ENCODE data around the gene PLEKHG4B. TPM values are rescaled to one million over a fixed set of nuclear protein-coding genes. Genes with fewer than 3 reads are reported as not detected.

Gene PLEKHG4B, protein sequence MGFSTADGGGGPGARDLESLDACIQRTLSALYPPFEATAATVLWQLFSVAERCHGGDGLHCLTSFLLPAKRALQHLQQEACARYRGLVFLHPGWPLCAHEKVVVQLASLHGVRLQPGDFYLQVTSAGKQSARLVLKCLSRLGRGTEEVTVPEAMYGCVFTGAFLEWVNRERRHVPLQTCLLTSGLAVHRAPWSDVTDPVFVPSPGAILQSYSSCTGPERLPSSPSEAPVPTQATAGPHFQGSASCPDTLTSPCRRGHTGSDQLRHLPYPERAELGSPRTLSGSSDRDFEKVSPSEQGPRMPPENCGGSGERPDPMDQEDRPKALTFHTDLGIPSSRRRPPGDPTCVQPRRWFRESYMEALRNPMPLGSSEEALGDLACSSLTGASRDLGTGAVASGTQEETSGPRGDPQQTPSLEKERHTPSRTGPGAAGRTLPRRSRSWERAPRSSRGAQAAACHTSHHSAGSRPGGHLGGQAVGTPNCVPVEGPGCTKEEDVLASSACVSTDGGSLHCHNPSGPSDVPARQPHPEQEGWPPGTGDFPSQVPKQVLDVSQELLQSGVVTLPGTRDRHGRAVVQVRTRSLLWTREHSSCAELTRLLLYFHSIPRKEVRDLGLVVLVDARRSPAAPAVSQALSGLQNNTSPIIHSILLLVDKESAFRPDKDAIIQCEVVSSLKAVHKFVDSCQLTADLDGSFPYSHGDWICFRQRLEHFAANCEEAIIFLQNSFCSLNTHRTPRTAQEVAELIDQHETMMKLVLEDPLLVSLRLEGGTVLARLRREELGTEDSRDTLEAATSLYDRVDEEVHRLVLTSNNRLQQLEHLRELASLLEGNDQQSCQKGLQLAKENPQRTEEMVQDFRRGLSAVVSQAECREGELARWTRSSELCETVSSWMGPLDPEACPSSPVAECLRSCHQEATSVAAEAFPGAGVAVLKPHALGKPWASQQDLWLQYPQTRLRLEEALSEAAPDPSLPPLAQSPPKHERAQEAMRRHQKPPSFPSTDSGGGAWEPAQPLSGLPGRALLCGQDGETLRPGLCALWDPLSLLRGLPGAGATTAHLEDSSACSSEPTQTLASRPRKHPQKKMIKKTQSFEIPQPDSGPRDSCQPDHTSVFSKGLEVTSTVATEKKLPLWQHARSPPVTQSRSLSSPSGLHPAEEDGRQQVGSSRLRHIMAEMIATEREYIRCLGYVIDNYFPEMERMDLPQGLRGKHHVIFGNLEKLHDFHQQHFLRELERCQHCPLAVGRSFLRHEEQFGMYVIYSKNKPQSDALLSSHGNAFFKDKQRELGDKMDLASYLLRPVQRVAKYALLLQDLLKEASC (N-terminal part only)
- total RNA-seq (2022; extraction: Qiagen RNA extraction; ENCODE audit: low read depth) = 0.56 to 1.1 TPM (median 0.88 TPM) in 5 replicates

DNA sequence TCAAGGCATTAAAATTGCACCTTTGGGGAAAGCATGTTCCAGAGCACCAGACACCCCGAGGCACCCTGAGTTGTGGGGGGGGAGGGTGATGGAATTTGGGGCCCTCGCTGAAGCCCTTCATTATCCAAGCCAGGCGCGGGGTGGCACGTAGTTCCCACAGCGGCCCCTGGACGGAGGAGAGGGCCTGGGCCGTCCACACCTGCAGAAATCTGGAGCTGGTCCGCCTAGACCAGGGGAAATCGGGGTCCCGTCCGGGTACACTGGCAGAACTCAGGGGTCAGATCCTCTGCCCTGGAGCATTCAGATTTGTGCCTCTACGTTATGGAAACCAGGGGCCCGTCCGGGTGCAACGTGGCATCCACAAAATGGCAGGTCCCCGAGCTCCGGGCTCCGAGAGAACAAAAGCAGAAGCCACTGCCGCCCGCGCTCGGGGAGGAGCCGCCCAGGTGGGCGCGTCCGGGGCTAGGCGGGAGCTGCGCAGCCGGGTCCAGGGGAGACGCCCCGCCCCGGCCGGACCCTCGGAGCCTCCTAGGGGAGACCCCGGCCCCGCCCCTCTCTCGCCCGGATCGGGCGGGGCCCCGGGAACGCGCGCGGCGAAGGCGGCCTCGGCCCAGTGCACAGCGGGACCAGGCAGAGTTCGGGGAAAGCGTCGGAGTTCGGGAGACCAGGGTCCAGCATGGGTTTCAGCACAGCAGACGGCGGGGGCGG, at the start of gene PLEKHG4B:
TSS of gene PLEKHG4B (plus strand) at position 613 of the 708 bp plus-strand sequence. CDS start at position 677, 64 bp downstream.

DNA sequence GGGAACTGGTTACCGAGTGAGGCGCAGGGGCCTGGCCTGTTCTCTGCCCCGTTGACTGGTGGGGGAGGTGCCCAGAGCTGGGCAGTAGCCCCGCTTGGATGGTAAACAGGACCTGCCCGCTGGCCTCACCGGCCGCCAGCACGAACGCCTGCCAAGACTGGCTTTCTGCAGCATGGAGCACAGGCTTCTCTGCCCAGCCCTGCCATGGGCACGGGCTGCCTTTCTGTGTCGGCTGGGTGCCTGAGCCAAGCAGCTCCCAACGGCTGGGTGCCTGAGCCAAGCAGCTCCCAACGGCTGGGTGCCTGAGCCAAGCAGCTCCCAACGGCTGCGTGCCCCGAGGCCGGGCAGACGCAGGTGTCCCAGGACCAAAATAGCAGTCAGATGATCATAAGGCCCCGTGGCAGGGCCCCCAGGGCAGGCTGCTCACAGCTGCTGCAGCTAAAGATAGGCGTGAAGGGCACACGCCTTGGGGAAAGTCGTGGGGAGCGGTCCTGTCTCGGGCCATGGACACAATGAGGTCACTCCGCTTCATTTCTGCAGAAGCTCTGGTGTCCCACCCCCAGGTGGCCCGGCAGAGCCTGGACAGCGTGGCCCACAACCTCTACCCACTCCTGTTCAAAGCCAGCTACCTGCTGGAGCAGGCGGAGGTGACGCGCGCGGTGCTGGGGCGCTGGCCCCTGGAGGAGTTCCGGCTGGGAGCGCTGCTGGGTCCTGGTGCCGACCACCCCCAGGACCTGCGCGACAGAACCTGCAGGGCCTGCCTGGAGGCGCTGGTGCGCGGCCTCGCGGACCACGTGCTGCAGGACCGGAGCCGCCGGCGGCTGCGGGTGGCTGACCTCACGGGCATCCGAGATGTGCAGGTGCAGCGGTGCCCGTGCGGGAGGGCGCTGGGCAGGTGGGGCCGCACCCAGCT, 99.3 kb downstream of the PLEKHG4B start, which contains the start of gene LRRC14B:
TSS of gene LRRC14B (plus strand) at position 460 of the 913 bp plus-strand sequence. CDS start at position 504, 44 bp downstream.

DNA sequence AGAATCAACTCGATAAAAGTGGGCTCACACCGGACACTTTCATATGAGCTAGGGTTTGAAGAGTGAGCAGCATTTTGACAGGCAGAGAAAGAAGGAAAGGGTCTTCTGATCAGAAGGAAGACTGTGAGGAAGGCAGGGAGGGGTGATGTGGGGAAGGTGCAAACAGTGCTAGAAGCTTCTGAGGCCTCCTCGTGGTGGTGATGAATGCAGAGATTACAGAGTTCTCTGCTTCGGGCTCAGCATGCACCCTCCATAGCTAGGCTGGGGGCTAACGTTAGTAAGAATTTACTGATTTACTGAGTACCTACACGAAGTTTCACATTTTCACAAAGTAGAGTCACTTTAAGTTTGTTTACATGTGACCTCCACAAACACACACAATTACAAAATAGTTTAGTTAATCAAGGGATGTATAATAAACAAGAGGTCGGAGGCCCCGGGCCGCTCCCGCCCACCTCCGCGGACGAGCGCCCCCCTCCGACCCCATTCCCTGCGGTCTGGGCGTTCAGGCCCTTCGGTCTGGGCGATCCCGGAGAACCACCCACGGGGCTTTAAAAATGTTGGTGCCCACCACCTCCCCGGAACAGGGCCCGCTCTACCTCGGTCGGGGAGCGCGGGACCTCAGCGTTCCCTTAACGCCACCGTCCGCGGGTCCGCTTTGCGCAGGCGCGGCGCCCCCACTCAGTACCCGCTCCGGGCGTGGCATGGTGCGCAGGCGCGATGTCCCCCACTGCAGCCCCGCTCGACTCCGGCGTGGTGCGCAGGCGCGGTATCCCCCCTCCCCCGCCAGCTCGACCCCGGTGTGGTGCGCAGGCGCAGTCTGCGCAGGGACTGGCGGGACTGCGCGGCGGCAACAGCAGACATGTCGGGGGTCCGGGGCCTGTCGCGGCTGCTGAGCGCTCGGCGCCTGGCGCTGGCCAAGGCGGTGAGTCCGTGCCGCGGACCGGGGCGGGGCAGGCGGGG, 125.8 kb downstream of the PLEKHG4B start, which contains the start of the genes CCDC127 and SDHA:
TSS of gene CCDC127 (minus strand) at position 660 of the 963 bp plus-strand sequence. CDS start 1,304 bp downstream, outside the sequence.
TSS of gene SDHA (plus strand) at position 827 of the 963 bp plus-strand sequence. CDS start at position 863, 36 bp downstream.

Other genes with a start within 250 kb of the PLEKHG4B start
- gene LRRC14B, start 99.3 kb downstream of the PLEKHG4B start, total RNA-seq (2022; extraction: Qiagen RNA extraction; ENCODE audit: low read depth) = not detected in 5 replicates
- 4.7 to 7.4 TPM (median 7.0 TPM) in 5 replicates for gene CCDC127, start 126.0 kb downstream of the PLEKHG4B start, total RNA-seq (2022; extraction: Qiagen RNA extraction; ENCODE audit: low read depth)
- gene SDHA, start 126.2 kb downstream of the PLEKHG4B start, total RNA-seq (2022; extraction: Qiagen RNA extraction; ENCODE audit: low read depth) = 100 to 123 TPM (median 117 TPM) in 5 replicates
- 158 to 195 TPM (median 190 TPM) in 5 replicates for gene PDCD6, start 179.5 kb downstream of the PLEKHG4B start, total RNA-seq (2022; extraction: Qiagen RNA extraction; ENCODE audit: low read depth)
- 3.5 to 4.3 TPM (median 3.6 TPM) in 5 replicates for gene AHRR, start 229.5 kb downstream of the PLEKHG4B start, total RNA-seq (2022; extraction: Qiagen RNA extraction; ENCODE audit: low read depth)